Measurements from ENCODE around the gene LCP2.
A peak's percentile ranks its signal among the peaks of the same experiment; 100 is the strongest.

The LCP2 gene

GRCh38 chr5:170317499-170317898, 19.9 kb upstream of the LCP2 start:
- no peak for DNase-seq (ENCODE audit: low read depth in 2 of 2)
- TF ChIP-seq CTCF (IDR thresholded peaks at IDR 0.05; ENCODE audit: low read depth, low read length): no peak
- H3K4me3 ChIP-seq (replicated peaks in 1 of 2; ENCODE audit: low read depth in 2 of 2, low read length in 2 of 2): no peak overlapping the region

GRCh38 chr5:170316937-170317336, 19.4 kb upstream of the LCP2 start:
- DNase-seq (ENCODE audit: low read depth in 2 of 2): no peak
- TF ChIP-seq CTCF (IDR thresholded peaks at IDR 0.05; ENCODE audit: low read depth, low read length): no peak
- no peak overlapping the region for H3K4me3 ChIP-seq (replicated peaks in 1 of 2; ENCODE audit: low read depth in 2 of 2, low read length in 2 of 2)

GRCh38 chr5:170315154-170315553, 17.6 kb upstream of the LCP2 start:
- peak; percentile 14 to 60 for DNase-seq (ENCODE audit: low read depth in 2 of 2)
- no peak for TF ChIP-seq CTCF (IDR thresholded peaks at IDR 0.05; ENCODE audit: low read depth, low read length)
- no peak overlapping the region for H3K4me3 ChIP-seq (replicated peaks in 1 of 2; ENCODE audit: low read depth in 2 of 2, low read length in 2 of 2)

GRCh38 chr5:170314541-170315095, 17.0 kb upstream of the LCP2 start:
- H3K4me3 ChIP-seq (replicated peaks in 1 of 2; ENCODE audit: low read depth in 2 of 2, low read length in 2 of 2): no peak overlapping the region
- no peak for DNase-seq (ENCODE audit: low read depth in 2 of 2)
- no peak for TF ChIP-seq CTCF (IDR thresholded peaks at IDR 0.05; ENCODE audit: low read depth, low read length)

- TF ChIP-seq CTCF (IDR thresholded peaks at IDR 0.05; ENCODE audit: low read depth, low read length): no peak
- H3K4me3 ChIP-seq (replicated peaks in 1 of 2; ENCODE audit: low read depth in 2 of 2, low read length in 2 of 2): no peak overlapping the region
- no peak for DNase-seq (ENCODE audit: low read depth in 2 of 2)
Observed at GRCh38 chr5:170313816-170314215, 16.2 kb upstream of the LCP2 start.

- DNase-seq (ENCODE audit: low read depth in 2 of 2): no peak
- H3K4me3 ChIP-seq (replicated peaks in 1 of 2; ENCODE audit: low read depth in 2 of 2, low read length in 2 of 2): no peak overlapping the region
- no peak for TF ChIP-seq CTCF (IDR thresholded peaks at IDR 0.05; ENCODE audit: low read depth, low read length)
Observed at GRCh38 chr5:170313344-170313743, 15.8 kb upstream of the LCP2 start.

- peak; percentile 22 to 80 for DNase-seq (ENCODE audit: low read depth in 2 of 2)
- TF ChIP-seq CTCF (IDR thresholded peaks at IDR 0.05; ENCODE audit: low read depth, low read length): no peak
- H3K4me3 ChIP-seq (replicated peaks in 1 of 2; ENCODE audit: low read depth in 2 of 2, low read length in 2 of 2): no peak overlapping the region
Observed at GRCh38 chr5:170312666-170313065, 15.1 kb upstream of the LCP2 start.
